BJ (cell line): Measurements from ENCODE around the gene SAMHD1. TPM values are rescaled to one million over a fixed set of nuclear protein-coding genes. Genes with fewer than 3 reads are reported as not detected.
"Not testable (repeated sequence)": the region's sequence is repeated elsewhere in the genome, so short reads cannot be mapped to it uniquely, and the experiment has no call there.

Source experiments
- CTCF ChIA-PET: fragments of 350-600 bp; formaldehyde crosslinking; extraction: SDS; loops from one replicate; lab custom pipeline; 2021; ENCODE audit warnings: antibody characterized with exemption, inconsistent platforms; lab: Yijun Ruan, JAX
- POLR2A ChIA-PET: fragments of 300-600 bp; sonication (Branson Sonifier 250); formaldehyde crosslinking; extraction: SDS; loops from one replicate; lab custom pipeline; 2021; ENCODE audit warnings: antibody characterized with exemption; lab: Charles Lee
- DNase-seq: peaks from one replicate; pipeline ENCODE4 v3.0.0-alpha.2; 2011; ENCODE audit warnings: low read depth
- H3K27me3 ChIP-seq: 2 replicates; pipeline ENCODE4 v1.6.0; 2011; ENCODE audit warnings: low read length; ENCODE audit not compliant: control insufficient read depth, insufficient read depth
- H3K36me3 ChIP-seq: 2 replicates; pipeline ENCODE4 v1.5.1; 2011; ENCODE audit warnings: low read length; ENCODE audit not compliant: control insufficient read depth, insufficient read depth
- H3K4me3 ChIP-seq: 2 replicates; pipeline ENCODE4 v1.5.1; 2011; ENCODE audit warnings: low read depth, mild to moderate bottlenecking, control low read depth, low read length
- CTCF ChIP-seq: IDR thresholded peaks from 2 replicates; pipeline ENCODE4 v1.5.1; 2011; ENCODE audit warnings: low read depth, mild to moderate bottlenecking, control low read depth, inconsistent platforms, low read length, moderate library complexity; ENCODE audit not compliant: insufficient read depth
- polyA plus RNA-seq: library from polyadenylated mRNA; depleted of rRNA; stranded (reverse); fragments of >200 nt; gene quantifications from 2 replicates; pipeline ENCODE4 v1.2.3, GENCODE V29; 2011

The SAMHD1 gene
- polyA plus RNA-seq, 1 experiment, result 5.6 TPM

DNA sequence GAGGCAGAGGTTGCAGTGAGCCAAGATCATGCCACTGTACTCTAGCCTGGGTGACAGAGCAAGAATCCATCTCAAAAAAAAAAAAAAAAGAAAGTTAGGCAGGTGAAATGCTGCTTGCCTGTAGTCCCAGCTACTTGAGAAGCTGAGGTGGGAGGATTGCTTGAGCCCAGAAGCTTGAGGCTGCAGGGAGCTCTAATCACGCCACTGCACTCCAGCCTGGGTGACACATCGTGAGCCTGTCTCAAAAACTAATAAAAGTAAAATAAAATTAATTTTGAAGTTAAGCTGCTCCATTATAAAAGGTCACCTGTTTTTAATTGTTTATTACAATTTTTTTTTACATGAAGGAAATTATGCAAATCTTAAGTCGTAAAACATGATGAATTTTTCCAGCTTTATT lies 23.2 kb upstream of the SAMHD1 start:
- Histone ChIP-seq H3K36me3 (no peaks in the 10 kb centered on the region), H3K27me3 (no peaks in the 10 kb centered on the region), H3K4me3 (no peak overlapping the region)
- CTCF ChIA-PET, result interaction anchor here (0.6 kb wide), 1 partner anchor 88 kb away, joined by 3 read pairs; no protein-coding TSS in a partner anchor
- POLR2A ChIA-PET, result no interaction called here
- TF ChIP-seq CTCF, result no peak
- no peak for DNase-seq

GRCh38 chr20:36971103-36971502 lies 19.6 kb upstream of the SAMHD1 start:
- no peak overlapping the region for H3K4me3 ChIP-seq
- DNase-seq, result no peak
- no peak for TF ChIP-seq CTCF
- ChIA-PET CTCF (no interaction called here), POLR2A (no interaction called here)
- no peaks in the 10 kb centered on the region for H3K36me3 ChIP-seq
- H3K27me3 ChIP-seq, result no peaks in the 10 kb centered on the region

DNA sequence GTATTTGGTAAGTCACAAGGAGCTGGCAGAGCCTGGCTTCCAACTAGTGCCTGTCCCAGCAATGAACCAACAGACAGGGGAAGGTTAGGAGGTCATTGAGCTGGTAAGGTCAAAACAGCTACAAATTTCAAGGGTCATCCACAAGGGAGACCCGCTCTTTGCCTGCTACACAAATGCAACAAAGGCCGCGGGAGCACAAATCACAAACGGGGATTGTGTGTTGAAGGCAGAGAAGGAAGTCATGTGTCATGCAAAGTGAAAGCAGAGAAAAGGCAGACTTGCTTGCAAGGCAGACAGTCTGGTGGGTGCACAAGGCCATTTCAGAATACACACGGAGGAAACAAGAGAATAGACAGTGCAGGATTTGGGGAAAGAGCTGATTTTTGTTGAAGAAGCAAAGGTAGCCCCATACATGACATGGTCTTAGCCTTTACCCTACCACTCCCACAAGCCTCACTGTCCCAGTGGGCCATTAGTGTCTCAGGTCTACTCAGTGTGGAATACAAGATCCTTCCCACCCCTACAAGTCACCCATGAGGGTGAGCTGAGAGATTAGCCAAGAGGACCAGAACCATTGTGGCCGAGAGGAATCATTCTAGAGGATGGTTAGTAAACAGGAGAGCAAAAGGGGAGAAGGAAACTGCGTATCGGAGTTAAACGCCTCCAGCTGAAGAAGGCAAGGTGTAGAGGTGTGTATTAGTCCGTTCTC lies 18.1 kb upstream of the SAMHD1 start:
- CTCF ChIA-PET, result no interaction called here
- POLR2A ChIA-PET, result no interaction called here

DNA sequence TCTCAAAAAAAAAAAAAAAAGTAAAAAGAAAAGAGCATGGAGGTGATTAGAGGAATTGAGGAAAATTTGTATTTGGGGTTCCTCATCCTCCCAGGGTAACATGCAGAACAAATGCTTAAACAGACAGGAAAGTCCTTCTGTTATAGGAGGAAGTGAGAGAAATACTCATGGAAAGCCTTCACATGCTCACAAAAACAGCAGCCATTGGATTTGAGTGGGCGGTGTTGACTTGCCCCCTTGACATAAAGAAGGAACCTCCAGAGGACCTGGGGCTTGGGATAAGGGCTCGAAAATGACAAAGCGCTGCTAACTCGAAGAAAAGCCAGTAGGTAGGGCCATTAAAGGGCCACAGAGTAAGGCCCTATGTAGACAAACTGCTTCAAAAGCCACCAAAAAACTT lies 17.5 kb upstream of the SAMHD1 start:
- DNase-seq, result no peak
- ChIA-PET CTCF (no interaction called here), POLR2A (no interaction called here)
- H3K36me3 ChIP-seq, result no peaks in the 10 kb centered on the region
- no peak for TF ChIP-seq CTCF
- H3K27me3 ChIP-seq, result no peaks in the 10 kb centered on the region
- no peak overlapping the region for H3K4me3 ChIP-seq

More for the DNA sequence above, 18.1 kb upstream of the SAMHD1 start:
- H3K4me3 ChIP-seq, result no peak overlapping the region
- H3K36me3 ChIP-seq, result no peaks in the 10 kb centered on the region
- H3K27me3 ChIP-seq, result no peaks in the 10 kb centered on the region
- no peak for DNase-seq
- no peak for TF ChIP-seq CTCF

DNA sequence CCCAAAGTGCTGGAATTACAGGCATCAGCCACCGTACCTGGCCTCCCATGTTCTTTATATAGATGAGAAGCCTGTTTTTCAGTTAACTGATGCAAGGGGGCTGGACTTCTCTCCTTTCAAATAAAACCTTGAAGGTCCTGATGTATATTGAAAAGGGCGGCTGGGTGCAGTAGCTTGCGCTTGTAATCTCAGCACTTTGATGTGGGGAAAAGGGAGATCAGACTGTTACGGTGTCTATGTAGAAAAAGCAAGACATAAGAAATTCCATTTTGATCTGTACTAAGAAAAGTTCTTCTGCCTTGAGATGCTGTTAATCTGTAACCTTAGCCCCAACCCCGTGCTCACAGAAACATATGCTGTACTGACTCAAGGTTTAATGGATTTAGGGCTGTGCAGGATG lies 16.1 kb upstream of the SAMHD1 start:
- POLR2A ChIA-PET, result no interaction called here
- TF ChIP-seq CTCF, result no peak
- Histone ChIP-seq H3K4me3 (no peak overlapping the region), H3K27me3 (no peaks in the 10 kb centered on the region), H3K36me3 (no peaks in the 10 kb centered on the region)
- CTCF ChIA-PET, result no interaction called here
- no peak for DNase-seq

- DNase-seq, CTCF ChIA-PET, H3K27me3 ChIP-seq, H3K4me3 ChIP-seq, POLR2A ChIA-PET, H3K36me3 ChIP-seq: not testable (repeated sequence)
Measured at GRCh38 chr20:36966965-36967364, 15.5 kb upstream of the SAMHD1 start.

GRCh38 chr20:36962354-36962941 lies 10.9 kb upstream of the SAMHD1 start:
- H3K36me3 ChIP-seq, H3K27me3 ChIP-seq, POLR2A ChIA-PET, CTCF ChIA-PET, H3K4me3 ChIP-seq, DNase-seq: not testable (repeated sequence)
